MM.1S (cell line): ENCODE results near the gene CPEB3.

Experiments
- CTCF ChIP-seq: fragments of 300-600 bp; sonication (generic); IDR thresholded peaks from 2 replicates; pipeline ENCODE4 v1.5.1; 2016; ENCODE audit warnings: antibody characterized with exemption, low read length, mixed read lengths
- EZH2 ChIP-seq: fragments of 300-600 bp; sonication (generic); optimal IDR thresholded peaks from 2 replicates; pipeline ENCODE3; 2017; ENCODE audit warnings: low read depth, mild to moderate bottlenecking, antibody characterized with exemption, low read length, mixed read lengths

GRCh38 chr10:92180399-92180798 is 110.5 kb downstream of the CPEB3 start:
- TF ChIP-seq CTCF (no peak), EZH2 (no peak)
